ENCODE measurements around the gene DNAJB6. TPM values are rescaled to one million over a fixed set of nuclear protein-coding genes. Genes with fewer than 3 reads are reported as not detected.

DNAJB6 gene
- polyA plus RNA-seq, 1 experiment = 105 TPM

DNA sequence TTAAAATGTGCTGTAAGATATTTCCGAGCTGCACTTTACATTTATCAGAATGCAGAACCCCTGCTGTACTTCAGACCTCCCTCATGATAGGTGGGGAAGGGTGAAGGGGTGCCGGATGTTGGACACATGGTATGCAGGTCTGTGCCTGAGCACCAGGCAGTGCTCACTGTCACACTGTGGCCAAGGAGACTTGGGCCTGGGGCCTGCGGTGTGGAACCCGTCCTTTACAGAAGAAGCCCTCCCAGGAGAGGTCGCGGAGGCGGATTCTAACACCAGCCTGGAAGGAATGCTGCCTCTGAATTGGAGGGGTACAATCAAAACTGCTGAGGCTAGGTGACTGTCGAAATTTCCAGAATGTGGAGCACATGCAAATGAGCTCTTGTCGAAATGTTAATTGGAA, 34.5 kb downstream of the DNAJB6 start:
- POLR2A ChIA-PET = no interaction called here
- no peak overlapping the region for H3K4me3 ChIP-seq (ENCODE audit: low read depth, low read length)
- no peak for DNase-seq (ENCODE audit: low read depth)
- TF ChIP-seq, protein P1, sequence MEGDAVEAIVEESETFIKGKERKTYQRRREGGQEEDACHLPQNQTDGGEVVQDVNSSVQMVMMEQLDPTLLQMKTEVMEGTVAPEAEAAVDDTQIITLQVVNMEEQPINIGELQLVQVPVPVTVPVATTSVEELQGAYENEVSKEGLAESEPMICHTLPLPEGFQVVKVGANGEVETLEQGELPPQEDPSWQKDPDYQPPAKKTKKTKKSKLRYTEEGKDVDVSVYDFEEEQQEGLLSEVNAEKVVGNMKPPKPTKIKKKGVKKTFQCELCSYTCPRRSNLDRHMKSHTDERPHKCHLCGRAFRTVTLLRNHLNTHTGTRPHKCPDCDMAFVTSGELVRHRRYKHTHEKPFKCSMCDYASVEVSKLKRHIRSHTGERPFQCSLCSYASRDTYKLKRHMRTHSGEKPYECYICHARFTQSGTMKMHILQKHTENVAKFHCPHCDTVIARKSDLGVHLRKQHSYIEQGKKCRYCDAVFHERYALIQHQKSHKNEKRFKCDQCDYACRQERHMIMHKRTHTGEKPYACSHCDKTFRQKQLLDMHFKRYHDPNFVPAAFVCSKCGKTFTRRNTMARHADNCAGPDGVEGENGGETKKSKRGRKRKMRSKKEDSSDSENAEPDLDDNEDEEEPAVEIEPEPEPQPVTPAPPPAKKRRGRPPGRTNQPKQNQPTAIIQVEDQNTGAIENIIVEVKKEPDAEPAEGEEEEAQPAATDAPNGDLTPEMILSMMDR (IDR thresholded peaks at IDR 0.05; ENCODE audit: insufficient read depth, low read depth, low read length) = no peak
- H3K27me3 ChIP-seq (ENCODE audit: control insufficient read depth, insufficient read depth, low read length) = no peaks in the 10 kb centered on the region
- H3K36me3 ChIP-seq (ENCODE audit: control insufficient read depth, insufficient read depth, low read length) = peaks cover 29% of the 10 kb centered on the region
- CTCF ChIA-PET = interaction anchor here (0.7 kb wide), 1 partner anchor 11 kb away, joined by 3 read pairs; no protein-coding TSS in a partner anchor

DNA sequence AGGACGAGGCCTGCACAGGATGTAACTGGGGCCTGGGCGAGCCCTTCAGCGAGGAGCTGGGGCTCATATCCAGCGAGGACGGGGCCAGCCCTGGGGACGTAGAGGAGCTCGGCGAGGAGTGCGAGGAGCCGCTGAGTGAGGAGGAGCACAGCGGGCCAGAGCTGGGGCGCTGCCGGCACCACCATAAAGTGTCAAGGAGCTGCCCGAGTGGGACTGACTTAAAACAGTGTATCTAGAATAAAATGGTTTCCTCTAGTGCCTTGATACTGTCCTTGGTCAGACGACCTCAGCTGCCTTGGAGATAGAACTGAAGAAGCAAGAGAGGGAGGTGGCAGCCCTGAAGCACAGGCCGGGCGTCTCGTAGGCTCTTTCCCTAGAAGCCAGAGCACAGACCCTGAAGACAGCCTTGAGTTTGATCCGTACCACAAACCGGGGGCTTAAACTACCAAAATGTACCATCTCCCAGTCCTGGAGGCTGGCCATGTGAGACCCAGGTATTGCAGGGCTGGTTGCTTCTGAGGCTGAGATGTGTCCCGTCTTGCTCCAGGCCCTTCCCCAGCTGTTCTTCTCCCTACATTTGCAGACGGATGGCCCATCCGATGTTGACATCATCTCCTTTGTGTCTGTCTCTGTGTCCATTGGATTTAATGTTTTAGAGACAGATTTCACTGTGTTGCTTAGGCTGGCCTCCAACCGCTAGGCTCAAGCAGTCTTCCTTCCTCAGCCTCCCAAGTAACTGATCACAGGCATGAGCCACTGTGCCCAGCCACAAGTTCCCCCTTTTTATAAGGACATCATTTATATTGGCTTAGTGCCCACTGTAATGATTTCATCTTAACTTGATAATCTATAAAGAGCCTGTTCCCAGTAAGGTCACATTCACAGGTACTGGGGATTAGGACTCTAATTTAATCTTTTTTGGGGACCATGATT, 35.8 kb downstream of the DNAJB6 start:
- no peak for DNase-seq (ENCODE audit: low read depth)
- H3K4me3 ChIP-seq (ENCODE audit: low read depth, low read length) = no peak overlapping the region
- CTCF ChIA-PET = no interaction called here
- H3K27me3 ChIP-seq (ENCODE audit: control insufficient read depth, insufficient read depth, low read length) = no peaks in the 10 kb centered on the region
- TF ChIP-seq, protein P1 (IDR thresholded peaks at IDR 0.05; ENCODE audit: insufficient read depth, low read depth, low read length) = no peak
- POLR2A ChIA-PET = no interaction called here
- peaks cover 27% of the 10 kb centered on the region for H3K36me3 ChIP-seq (ENCODE audit: control insufficient read depth, insufficient read depth, low read length)

- ChIA-PET POLR2A (no interaction called here), CTCF (no interaction called here)
- H3K4me3 ChIP-seq (ENCODE audit: low read depth, low read length) = no peak overlapping the region
Observed at GRCh38 chr7:157373493-157373892, 36.7 kb downstream of the DNAJB6 start.

GRCh38 chr7:157375410-157375809, 38.6 kb downstream of the DNAJB6 start:
- CTCF ChIA-PET = interaction anchor here (0.6 to 2.3 kb wide), 3 partner anchors 13 to 387 kb away, joined by 3 to 17 read pairs (median 3); no protein-coding TSS in a partner anchor
- POLR2A ChIA-PET = no interaction called here
- TF ChIP-seq, protein P1 (IDR thresholded peaks at IDR 0.05; ENCODE audit: insufficient read depth, low read depth, low read length) = no peak
- H3K27me3 ChIP-seq (ENCODE audit: control insufficient read depth, insufficient read depth, low read length) = no peaks in the 10 kb centered on the region
- no peak for DNase-seq (ENCODE audit: low read depth)
- H3K36me3 ChIP-seq (ENCODE audit: control insufficient read depth, insufficient read depth, low read length) = peaks cover 19% of the 10 kb centered on the region
- H3K4me3 ChIP-seq (ENCODE audit: low read depth, low read length) = no peak overlapping the region

More at GRCh38 chr7:157373493-157373892, 36.7 kb downstream of the DNAJB6 start:
- TF ChIP-seq, protein P1 (IDR thresholded peaks at IDR 0.05; ENCODE audit: insufficient read depth, low read depth, low read length) = no peak
- Histone ChIP-seq H3K36me3 (ENCODE audit: control insufficient read depth, insufficient read depth, low read length) (peaks cover 28% of the 10 kb centered on the region), H3K27me3 (ENCODE audit: control insufficient read depth, insufficient read depth, low read length) (no peaks in the 10 kb centered on the region)
- no peak for DNase-seq (ENCODE audit: low read depth)

- TF ChIP-seq, protein P1 (IDR thresholded peaks at IDR 0.05; ENCODE audit: insufficient read depth, low read depth, low read length) = no peak
- ChIA-PET POLR2A (no interaction called here), CTCF (interaction anchor here (0.6 to 2.3 kb wide), 2 partner anchors 11 to 12 kb away, joined by 3 to 17 read pairs; no protein-coding TSS in a partner anchor)
- DNase-seq (ENCODE audit: low read depth) = no peak
- no peaks in the 10 kb centered on the region for H3K27me3 ChIP-seq (ENCODE audit: control insufficient read depth, insufficient read depth, low read length)
- H3K36me3 ChIP-seq (ENCODE audit: control insufficient read depth, insufficient read depth, low read length) = peaks cover 12% of the 10 kb centered on the region
- H3K4me3 ChIP-seq (ENCODE audit: low read depth, low read length) = no peak overlapping the region
Observed at GRCh38 chr7:157377436-157378124, 40.8 kb downstream of the DNAJB6 start.

Data from BJ (cell line).